Glomerular visceral epithelial cell (primary cell): ENCODE results near the gene ACLY.
A peak's percentile ranks its signal among the peaks of the same experiment; 100 is the strongest.
"Not testable (repeated sequence)": the region's sequence is repeated elsewhere in the genome, so short reads cannot be mapped to it uniquely, and the experiment has no call there.

Experiments used
- DNase-seq: peaks from one replicate; pipeline ENCODE4 v3.0.0-alpha.2; 2016; ENCODE audit errors: extremely low spot score

The ACLY gene

DNA sequence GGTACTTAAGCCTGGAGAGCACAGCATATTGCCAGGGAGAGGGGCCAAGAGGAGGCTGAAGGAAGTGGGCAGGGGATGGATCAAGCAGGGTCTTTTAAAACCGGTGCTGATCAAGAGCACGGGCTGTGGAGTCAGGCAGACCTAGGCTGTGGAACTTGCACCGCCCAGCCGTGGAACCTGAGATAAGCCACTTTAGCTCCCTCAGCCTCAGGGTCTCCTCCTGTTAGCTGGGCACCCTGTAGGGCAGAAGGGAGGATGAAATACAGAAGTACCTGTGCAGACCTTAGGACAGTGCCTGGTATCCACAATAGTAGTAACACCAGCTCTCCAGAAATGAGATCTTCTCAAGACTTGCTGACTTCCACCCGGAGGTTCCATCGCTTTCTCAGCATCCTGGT, 20.9 kb upstream of the ACLY start:
- no peak for DNase-seq

DNA sequence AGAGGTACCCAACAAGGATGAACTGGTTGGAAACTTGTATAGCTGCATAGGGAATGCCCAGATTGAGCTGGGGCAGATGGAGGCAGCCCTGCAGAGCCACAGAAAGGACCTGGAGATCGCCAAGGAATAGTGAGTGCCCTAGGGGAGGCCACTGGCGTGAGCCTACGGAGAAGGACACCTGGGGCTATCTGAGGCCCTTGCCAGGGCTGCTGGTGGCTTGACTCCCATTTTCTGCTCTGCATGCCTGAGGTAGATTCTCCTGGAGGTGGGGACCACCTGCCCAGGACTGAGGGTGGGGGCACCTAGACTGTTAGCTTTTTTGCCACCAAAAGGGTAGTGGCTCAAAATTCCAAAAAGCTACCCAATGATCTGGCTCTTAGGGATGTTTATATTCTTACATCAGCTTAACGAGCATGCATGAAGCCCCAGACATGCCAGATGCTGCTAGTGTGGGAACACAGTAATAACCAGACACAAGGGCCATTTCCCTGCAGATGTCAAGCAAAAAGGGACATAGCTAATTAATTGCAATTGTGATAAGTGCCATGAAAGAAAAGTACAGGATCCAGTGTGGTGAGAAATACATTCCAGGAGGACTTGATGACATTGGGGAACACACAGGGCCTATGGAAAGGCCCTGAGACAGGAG, 20.4 kb upstream of the ACLY start:
- no peak for DNase-seq

DNA sequence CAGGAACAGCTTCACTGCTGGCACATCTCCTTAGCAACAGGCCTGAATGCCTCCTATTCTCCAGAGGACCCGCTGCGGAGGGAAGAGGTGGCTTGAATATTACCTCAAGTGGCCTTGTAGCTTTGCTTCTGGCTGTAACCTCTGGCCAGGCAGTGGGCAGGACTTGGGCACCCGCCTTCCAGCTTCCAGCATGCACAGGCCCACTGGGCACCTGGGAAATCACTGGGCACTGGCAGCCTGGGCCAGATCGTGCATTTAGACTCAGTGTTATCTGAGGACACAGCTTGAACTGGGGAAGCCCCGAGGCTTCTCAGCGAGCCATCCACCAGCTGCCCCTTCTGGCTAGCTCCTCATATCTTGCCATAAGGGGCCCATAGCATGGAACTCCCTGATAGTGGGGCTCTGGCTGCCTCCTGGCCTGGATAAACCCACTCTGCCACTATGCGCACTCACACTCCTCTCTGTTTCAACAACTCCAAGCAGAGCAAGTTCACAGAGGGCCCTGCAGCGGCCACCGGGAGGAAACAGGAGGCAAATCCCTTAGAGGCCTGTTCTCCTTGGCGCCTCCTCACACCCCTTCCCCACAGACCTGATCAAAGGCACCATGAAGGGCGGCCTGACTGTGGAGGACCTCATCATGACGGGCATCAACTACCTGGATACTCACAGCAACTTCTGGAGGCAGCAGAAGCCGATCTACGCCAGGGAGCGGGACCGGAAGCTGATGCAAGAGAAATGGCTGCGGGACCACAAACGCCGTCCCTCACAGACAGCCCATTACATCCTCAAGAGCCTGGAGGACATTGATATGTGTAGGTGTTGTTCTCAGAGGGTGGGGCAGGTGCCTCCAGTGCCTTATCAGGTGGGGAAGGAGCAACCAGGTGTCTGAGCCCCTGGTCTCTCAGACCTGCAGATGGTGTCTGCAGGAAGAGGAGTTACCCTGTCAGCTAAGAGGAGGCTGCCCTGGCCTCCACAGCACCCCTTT, 19.5 kb upstream of the ACLY start:
- DNase-seq: no peak

DNA sequence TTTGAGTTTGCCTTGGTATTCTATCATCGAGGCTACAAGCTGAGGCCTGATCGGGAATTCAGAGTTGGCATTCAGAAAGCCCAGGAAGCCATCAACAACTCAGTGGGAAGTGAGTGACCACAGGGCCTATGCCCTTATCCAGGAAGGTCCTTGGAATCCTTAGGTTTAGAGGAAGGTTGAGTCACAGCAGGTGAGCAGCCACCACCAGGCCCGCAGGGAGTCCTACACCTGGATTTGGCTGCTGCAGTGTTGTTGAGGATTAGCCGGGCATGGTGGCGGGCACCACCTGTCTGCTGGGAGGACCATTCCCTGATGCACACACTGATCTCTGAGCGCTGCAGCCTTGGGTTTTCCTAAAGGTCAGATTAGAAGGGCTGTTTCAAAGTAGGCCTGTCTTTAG, 16.9 kb upstream of the ACLY start:
- DNase-seq: no peak

DNA sequence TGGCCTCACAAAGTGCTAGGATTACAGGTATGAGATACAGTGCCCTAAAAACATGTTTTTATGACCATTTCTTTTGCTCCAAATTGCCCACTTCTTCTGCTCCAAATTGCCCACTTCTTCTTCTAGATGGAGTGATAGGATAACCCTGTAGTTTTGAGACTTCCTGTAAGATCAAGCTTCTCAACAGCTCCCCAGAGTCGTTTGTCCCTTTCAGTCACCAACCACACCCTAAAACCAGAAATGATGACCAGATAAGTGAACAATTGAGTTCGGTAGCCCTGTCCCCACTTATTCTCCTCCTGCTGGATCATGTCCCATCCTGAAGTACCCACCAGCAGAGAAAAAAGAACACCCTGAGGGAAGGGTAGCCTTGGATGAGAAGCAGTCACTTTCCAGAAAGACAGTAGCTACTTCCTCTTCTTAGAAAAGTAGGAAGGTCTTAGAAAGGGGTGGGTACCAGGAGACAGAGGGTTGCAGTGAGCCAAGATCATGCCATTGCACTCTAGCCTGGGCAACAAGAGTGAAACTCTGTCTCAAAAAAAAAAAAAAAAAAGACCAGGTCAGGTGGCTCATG, 14.2 kb upstream of the ACLY start:
- DNase-seq: no peak

DNA sequence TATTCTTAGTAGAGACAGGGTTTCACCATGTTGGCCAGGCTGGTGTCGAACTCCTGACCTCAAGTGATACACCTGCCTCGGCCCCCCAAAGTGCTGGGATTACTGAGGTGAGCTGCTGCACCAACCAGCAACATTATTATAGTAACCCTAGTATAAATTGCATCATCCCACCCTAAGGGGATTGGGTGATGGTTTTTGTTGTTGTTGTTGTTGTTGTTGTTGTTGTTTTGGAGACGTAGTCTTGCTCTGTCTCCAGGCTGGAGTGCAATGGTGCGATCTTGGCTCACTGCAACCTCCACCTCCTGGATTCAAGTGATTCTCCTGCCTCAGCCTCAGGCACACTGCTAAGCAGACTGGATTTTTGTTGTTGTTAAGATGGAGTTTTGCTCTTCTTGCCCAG, 13.0 kb upstream of the ACLY start:
- not testable (repeated sequence) for DNase-seq

DNA sequence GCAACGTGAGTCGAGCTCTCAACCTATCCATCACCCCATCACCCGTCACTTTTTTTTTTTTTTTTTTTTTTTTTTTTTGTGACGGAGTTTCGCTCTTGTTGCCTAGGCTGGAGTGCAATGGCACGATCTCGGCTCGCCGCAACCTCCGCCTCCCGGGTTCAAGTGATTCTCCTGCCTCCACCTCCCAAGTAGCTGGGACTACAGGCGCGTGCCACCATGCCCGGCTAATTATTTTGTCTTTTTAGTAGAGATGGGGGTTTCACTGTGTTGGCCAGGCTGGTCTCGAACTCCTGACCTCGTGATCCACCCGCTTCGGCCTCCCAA, 12.0 kb upstream of the ACLY start:
- DNase-seq: not testable (repeated sequence)

DNA sequence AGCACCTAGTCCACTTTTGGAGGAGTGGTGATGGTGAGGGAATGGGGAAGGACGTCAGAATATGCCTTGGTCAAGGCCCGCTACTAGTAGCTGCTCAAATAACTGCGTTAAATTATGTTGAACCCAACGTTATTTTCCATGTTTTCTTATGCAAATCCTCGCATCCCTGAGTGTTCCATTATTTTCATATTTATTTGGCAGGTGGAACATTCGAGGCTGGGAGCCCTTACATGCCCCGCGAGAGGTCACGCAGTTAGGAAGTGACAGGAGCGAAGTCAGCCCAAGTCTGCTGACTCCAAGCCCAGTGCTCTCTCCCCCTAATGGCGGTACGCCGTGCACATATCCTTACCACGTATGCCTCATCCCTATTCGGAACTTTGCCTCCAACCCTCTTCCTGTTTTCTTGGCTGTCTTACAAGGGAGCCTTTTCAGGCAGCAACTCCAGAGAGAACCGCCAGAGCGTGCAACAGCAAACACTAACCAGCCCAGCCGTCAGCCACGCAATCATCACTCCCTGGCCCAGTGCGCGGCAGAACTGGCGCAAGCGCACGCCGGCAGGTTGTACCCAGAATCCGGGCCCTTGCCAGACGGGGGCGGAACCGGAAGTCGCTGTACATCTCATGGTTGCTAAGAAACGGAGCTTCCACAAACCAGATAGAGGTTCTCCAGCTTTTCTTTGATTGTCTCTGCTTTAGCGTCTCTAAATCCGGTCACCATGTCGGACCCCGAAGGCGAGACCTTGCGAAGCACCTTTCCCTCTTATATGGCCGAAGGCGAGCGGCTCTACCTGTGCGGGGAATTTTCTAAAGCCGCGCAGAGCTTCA, 11.5 kb upstream of the ACLY start, which contains the start of gene ODAD4:
ODAD4 (plus strand) TSS at position 609 of the 824 bp plus-strand sequence; CDS start at position 716, 107 bp downstream.
- DNase-seq: peak; percentile 97

DNA sequence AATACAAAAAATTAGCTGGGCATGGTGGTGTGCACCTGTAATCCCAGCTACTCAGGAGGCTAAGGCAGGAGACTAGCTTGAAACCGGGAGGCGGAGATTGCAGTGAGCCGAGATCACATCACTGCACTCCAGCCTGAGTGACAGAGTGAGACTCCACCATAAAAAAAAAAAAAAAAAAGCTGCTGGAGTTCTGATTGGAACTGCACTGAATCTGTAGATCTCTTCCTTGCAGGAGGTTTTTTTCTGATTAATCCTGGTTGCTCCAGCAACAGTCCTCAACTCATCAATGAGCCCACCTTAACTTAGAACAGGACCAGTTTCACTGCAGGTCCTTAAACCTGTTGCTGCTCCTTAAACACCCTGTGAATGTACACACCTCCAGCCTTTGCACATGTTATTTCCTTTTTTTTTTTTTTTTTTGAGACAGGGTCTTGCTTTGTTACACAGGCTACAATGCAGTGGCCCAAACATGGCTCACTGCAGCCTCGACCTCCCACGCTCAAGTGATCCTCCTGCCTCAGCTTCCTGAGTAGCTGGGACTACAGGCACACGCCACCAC, 10.0 kb upstream of the ACLY start:
- DNase-seq: no peak

DNA sequence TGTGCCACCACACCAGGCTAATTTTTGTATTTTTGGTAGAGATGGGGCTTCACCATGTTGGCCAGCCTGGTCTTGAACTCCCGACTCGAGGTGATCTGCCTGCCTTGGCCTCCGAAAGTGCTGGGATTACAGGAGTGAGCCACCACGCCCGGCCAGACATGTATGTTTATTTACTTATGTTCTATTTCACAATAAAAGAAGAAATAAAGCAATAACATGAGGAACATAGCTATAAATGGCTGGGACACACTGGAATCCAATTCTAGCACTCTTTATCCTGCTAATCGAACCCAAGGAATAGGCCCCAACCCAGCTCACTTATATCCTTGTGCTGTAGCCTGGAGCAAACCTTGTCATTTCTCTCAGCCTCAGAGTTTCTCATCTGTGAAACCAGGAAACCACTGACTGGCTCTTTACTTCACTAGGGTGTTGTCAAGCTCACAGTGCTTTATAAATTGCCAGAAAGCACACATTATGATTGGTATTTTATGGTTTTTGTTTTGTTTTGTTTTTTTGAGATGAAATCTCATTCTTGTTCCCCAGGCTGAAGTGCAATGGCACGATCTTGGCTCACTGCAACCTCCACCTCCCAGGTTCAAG, 7.3 kb upstream of the ACLY start:
- DNase-seq: peak; percentile 32

DNA sequence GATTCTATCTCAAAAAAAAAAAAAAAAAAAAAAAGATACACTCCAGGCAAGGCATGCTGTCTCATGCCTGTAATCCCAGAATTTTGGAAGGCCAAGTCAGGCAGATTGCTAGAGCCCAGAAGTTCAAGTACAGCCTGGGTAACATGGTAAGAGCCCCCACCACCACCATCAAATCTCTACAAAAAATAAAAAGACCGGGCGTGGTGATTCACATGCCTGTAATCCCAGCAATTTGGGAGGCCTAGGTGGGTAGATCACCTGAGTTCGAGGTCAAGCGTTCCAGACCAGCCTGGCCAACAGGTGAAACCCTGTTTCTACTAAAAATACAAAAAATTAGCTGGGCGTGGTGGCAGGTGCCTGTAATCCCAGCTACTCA, 1.8 kb upstream of the ACLY start:
- no peak for DNase-seq

DNA sequence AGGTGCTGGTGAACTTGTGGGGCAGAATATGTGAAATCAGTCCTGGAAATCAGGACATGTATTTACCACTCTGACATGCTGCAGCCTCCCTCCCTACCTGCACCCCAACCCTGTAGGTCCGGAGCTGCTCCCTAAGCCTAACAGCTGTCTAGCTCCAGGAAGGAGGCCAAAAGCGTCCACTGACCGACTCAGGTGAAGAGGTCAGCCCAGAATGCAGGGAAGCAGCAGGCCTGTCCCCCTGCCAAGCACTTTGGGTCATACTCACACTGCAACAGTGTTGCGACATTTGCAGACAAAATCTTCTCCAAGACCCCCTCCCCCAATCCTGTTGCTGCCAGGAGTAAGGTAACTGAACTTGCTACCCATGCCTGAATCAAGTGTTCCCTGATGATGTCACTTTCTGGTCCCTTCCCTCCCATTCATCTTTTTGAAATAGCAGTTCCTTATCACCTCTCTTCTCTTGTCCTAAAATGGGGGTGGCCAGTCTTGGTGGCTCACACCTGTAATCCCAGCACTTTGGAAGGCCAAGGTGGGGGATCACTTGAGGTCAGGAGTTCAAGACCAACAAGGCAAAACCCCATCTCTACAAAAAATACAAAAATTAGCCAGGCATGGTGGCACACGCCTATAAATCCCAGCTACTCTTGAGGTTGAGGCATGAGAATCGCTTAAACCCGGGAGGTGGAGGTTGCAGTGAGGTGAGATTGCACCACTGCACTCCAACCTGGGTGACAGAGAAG, 1.3 kb upstream of the ACLY start:
- DNase-seq: no peak

DNA sequence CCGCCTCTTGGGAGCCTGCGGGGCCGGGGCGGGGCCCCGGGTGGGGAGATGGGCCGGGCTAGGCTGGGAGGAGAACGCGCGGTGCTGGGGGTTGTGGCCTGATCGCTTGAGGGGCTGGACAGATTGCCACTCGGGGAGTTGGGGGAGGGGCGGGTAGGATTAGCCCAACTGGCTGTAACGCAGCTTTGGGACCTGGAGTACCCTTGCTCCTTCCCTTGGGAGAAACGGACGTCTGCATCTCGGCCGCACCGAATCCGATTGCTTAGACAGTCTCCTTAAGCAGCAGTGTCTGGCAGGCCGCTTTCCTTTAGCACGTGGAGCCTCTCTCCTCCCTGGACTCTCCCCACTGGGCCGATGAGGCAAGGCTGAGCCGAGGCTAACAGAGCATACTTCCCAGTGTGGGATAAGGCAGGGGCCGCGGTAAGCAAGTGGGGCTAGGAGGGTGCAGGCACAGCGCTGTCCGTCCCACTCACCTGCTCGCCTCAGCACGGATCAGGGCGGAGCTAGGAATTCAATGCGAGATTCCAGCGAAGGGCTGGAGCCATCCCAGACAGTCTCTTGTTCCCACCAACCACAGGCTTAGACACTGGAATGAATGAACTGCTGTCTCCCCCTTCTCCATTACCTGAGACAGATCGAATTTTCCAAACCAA, 540 bp upstream of the ACLY start:
- DNase-seq: no peak

DNA sequence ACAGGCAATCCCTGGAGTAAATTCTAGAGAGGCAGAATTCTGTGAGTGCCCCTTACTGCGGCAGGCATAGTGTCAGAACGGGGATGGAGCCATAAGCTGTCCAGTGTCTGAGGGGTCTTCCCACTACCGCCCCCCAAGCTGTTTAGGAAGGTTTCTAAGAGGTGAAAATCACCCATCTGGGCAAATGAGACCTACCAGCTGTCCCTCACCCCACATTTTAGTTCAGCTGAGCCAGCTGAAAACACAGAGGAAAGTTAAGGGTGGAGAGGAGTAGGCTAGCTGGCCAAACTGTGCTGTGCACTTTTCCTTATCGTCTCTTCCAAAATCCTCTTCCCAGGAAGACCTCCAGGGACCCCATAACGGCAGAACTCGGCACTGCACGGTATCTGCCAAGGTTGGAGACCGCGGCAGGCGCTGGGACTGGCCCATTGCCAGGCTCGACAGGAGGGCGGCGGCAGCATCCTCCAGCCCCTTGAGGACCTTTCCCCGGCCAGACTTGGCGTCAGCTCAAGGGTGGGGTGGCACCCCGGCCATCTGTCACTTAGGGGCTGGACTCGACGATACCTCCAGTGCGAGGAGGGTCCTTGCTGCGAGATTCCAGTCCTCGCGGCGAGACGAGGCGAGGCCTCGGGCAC, 955 bp downstream of the ACLY start:
- peak; percentile 59 for DNase-seq

DNA sequence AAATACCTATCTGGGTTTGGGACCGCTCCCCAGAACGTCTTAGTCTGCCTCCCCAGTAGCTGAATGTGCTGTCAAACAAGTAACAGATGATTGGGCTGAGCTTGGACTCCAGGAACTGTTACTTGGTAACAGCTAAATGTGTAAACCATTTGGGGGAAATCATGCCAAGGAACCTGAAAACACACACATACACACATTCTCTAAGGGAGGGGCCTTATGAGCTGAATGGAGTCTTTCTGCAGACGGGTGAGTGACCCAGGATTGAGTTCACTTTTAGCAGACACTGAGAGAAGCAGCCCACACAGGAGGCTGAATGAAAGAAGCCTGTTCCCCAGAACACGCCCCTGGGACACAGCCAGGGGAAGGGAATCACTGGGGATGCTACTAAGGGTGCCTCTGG, 1.6 kb downstream of the ACLY start:
- DNase-seq: peak; percentile 63

DNA sequence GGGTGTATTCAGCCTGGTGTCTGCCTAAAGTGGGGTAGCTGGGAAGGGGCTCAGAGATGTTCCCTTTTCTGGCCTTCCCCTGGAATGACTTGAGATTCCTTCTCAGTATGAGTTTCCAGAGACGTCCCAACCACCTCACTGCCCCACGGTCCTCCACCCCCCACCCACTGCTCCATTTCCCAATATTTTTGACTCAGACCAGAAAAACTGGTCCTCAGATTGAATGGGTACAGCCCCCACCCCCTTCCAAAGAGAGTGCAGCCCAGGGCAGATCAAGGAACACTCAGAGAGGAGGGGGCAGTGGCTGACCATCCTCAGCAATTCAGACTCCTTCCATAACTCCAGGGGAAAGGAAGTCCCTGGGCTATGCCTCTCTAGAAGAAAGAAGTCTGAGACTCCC, 3.2 kb downstream of the ACLY start:
- no peak for DNase-seq

DNA sequence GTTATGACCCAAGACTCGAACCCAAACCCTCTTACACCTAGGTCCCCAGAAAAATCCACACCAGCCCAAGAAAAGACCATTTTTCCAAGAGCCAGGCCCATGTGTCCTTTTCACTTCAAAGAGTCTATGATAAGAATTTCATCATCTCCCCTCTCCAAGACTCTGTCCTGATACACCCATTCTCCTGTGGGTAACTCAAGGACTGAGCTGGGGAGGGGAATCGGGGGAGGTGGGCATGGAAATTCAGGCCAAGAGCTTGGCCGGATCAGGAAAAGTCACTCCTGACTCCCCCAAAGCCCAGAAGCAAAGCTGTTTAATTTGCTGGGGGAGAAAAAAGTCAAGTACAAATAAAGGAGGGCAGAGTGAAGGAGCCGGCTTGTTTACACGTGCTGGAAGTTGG, 3.7 kb downstream of the ACLY start:
- no peak for DNase-seq

DNA sequence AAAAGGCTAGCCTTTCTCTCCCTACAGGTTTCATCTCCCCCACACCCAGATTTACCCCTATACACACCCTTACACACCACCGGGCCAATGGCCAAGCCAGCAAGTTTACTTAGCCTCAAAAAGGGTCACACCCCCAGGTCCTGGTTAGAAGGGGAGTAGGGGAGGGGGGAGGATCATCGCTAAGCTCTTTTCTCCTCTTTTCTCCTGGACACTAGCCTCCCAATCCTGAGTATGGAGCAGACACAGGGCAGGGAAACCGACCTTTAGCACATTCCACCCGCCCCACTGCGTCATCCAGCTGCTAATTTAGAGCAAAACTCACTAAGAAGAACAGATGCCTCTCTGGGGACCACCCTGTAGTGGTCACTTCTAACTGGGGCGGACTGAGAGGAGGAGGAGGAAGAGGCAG, 4.4 kb downstream of the ACLY start:
- DNase-seq: no peak

DNA sequence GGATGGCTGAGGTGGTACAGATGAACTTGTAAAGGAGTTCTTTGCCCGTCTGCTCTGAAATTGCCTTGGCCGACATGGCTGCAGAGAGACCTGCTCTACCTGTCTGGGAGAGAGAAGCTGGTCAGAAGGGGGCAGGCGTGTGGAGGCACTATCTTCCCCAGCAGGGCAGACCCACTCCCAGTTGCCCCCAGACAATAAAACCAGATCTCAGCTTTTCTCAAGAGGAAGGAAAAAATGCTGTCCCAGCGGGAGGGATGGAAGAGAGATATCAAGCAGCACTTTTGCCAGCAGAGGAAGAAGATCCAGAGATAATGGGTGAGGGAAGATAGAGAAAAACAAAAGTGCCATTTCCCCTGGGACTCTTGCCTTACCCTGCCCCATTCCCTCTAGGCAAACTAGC, 5.0 kb downstream of the ACLY start:
- DNase-seq: no peak

DNA sequence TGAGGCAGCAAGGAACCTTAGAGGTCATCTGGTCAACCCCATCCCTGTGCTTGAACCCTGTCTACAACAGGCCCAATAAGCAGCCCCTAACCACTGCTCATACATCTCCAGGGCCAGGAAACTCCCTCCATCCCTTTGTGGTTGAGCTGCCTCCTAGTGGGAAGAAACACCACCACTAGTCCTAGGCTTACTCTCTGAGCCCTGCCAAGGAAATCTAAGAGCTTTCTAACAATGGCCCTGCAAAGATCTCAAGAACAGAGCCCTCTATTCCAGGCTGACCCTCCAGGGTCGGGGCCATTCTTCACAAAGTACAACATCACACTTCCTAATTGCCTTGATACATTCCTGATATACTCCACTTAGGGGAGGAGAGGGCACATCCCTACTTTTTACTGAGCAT, 5.8 kb downstream of the ACLY start:
- no peak for DNase-seq
